NT2/D1 (cell line): ENCODE results near the gene USP3.

ENCODE experiments used
- SUZ12 ChIP-seq: IDR thresholded peaks from 2 replicates; pipeline ENCODE4 v1.6.1; 2011; ENCODE audit not compliant: insufficient read length, insufficient read depth; ENCODE audit errors: extremely low read depth
- YY1 ChIP-seq: IDR thresholded peaks from 2 replicates; pipeline ENCODE4 v1.6.1; 2011; ENCODE audit not compliant: insufficient read length, insufficient read depth

- TF ChIP-seq YY1 (no peak), SUZ12 (no peak)
Measured at GRCh38 chr15:63517628-63518027, 13.2 kb downstream of the USP3 start.
